Measurements from ENCODE around the gene PTP4A1.
A peak's percentile ranks its signal among the peaks of the same experiment; 100 is the strongest.

The PTP4A1 gene

DNA sequence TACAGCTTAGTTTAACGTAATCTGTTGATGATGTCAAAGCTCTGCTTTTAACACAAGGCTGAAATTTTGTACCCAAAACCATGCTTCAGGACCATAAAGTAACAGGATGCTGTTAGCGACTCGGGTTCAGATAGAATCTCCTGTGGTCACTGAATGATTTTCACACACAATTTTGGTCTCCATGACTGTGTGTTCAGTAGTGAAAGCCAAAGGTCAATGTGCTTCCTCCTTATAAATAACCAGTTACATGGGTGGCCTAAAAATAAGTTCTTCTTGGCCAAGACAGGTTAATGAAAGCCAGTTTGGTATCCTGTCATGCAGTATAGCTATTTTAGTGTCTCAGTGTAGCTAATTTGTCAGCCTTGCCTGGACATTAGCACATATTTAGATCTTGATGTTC is 19.1 kb upstream of the PTP4A1 start:
- TF ChIP-seq, protein P1, sequence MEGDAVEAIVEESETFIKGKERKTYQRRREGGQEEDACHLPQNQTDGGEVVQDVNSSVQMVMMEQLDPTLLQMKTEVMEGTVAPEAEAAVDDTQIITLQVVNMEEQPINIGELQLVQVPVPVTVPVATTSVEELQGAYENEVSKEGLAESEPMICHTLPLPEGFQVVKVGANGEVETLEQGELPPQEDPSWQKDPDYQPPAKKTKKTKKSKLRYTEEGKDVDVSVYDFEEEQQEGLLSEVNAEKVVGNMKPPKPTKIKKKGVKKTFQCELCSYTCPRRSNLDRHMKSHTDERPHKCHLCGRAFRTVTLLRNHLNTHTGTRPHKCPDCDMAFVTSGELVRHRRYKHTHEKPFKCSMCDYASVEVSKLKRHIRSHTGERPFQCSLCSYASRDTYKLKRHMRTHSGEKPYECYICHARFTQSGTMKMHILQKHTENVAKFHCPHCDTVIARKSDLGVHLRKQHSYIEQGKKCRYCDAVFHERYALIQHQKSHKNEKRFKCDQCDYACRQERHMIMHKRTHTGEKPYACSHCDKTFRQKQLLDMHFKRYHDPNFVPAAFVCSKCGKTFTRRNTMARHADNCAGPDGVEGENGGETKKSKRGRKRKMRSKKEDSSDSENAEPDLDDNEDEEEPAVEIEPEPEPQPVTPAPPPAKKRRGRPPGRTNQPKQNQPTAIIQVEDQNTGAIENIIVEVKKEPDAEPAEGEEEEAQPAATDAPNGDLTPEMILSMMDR (IDR thresholded peaks at IDR 0.05; ENCODE audit: control extremely low read depth, extremely low read depth, low read depth, missing control alignments): no peak
- ChIA-PET CTCF (interaction anchor here (1.0 to 1.7 kb wide), 5 partner anchors 13 to 201 kb away, joined by 3 to 5 read pairs (median 3); no protein-coding TSS in a partner anchor), POLR2A (no interaction called here)
- peak; percentile 46 for DNase-seq (ENCODE audit: extremely low spot score)

DNA sequence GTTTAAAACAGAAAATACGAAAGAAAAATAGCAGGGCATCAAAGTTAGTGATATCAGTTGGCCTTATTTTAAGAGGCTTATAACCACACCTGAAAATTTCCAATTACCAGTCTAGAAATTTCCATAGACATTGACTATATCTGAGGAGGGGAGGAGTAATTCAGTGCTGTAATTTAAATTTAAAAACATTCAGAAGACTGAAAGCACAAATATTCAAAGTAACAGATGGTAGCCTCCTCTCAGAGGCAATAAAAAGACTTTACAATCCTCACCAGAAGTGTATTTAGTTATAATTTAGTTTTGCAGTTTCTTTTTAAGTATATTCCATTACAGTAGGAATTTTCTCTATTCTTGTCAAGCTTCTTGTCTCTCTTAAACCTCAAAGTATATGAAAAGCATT is 18.4 kb upstream of the PTP4A1 start:
- ChIA-PET POLR2A (no interaction called here), CTCF (interaction anchor here (1.3 to 1.7 kb wide), 3 partner anchors 14 to 201 kb away, joined by 3 to 5 read pairs (median 3); no protein-coding TSS in a partner anchor)

DNA sequence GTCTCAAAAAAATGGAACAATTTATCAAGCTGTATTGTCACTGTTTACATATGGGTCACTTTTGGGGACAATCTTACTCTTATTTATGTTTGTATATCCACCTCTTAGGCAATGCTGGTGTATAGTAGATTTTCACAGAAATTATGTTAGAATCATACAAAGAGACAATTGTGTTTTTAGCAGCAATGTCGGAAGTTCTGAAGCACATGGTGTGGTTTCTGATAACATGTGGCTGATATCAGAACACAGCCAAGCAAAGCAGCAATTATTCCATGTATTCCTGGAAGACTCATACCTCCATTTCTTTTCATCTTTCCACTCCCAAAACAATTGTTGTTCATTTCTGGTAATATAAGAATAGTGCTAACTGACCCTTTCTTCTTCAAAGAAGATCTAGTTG is 17.5 kb upstream of the PTP4A1 start:
- no peak for DNase-seq (ENCODE audit: extremely low spot score)
- TF ChIP-seq, protein P1 (IDR thresholded peaks at IDR 0.05; ENCODE audit: control extremely low read depth, extremely low read depth, low read depth, missing control alignments): no peak
- ChIA-PET CTCF (interaction anchor here (1.4 kb wide), 1 partner anchor 39 kb away, joined by 3 read pairs; no protein-coding TSS in a partner anchor), POLR2A (no interaction called here)

More for the DNA sequence above, 18.4 kb upstream of the PTP4A1 start:
- TF ChIP-seq, protein P1 (IDR thresholded peaks at IDR 0.05; ENCODE audit: control extremely low read depth, extremely low read depth, low read depth, missing control alignments): no peak
- DNase-seq (ENCODE audit: extremely low spot score): no peak

DNA sequence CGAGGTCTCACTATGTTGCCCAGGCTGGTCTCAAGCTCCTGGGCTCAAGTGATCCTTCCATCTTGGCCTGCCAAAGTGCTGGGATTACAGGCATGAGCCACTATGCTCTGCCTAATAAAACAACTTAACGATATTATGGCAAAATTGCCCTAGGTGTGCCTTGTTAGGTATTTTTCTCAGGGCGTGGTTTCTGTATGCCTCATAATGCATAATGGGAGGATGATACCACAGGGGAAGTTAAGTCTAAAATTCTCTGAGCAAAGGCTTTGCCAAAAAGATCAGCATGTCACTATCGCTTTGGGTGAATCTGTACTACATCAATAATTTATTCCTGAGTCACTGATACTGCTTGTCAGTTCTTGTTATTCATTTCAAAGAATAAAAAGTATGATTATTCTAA is 15.9 kb upstream of the PTP4A1 start:
- ChIA-PET CTCF (interaction anchor here (1.4 kb wide), 1 partner anchor 40 kb away, joined by 3 read pairs; no protein-coding TSS in a partner anchor), POLR2A (no interaction called here)
- DNase-seq (ENCODE audit: extremely low spot score): no peak
- TF ChIP-seq, protein P1 (IDR thresholded peaks at IDR 0.05; ENCODE audit: control extremely low read depth, extremely low read depth, low read depth, missing control alignments): no peak

DNA sequence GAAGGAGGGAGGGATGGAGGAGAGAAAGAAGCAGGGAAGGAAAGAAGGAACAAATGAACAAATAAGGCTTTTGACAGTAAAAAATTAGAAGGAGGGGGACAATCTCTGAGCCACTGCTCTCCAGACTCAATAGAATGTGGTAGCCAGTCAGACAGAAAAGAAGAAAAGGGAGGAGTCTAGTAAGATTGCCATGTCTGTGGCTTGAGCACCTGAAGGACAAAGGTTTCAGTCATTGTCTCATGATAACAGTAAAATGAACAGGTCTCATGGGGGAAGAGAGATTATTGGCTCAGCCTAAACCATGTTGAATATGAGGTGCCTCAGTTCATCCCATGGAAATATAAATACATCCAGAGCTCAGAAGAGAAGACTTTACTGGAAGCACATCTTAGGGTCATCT is 14.0 kb upstream of the PTP4A1 start:
- ChIA-PET CTCF (interaction anchor here (1.3 to 1.5 kb wide), 2 partner anchors 9 kb away, joined by 3 to 4 read pairs; no protein-coding TSS in a partner anchor), POLR2A (no interaction called here)
- TF ChIP-seq, protein P1 (IDR thresholded peaks at IDR 0.05; ENCODE audit: control extremely low read depth, extremely low read depth, low read depth, missing control alignments): no peak
- no peak for DNase-seq (ENCODE audit: extremely low spot score)

DNA sequence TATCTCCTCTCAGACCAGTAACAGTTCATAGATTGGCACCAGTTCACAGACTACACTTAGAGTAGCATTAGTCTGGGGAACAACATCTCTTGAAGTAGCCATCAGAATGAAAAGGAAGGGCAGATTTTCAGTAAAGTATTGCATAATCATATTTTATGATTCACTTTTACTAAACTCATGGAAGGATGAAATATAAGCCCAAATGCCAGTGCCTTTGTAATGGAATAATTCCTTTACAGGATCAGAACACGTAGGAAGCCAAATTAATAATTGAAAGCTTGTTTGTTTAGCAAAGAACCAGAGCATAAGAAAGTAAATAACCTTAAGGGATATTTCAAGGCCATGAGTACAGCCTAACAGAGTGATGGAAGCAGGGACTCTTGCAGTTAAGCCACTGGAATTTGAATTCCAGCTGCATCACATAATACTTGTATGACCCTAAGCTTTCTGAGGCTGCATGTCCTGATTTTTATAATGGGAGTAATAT is 11.4 kb upstream of the PTP4A1 start:
- no peak for DNase-seq (ENCODE audit: extremely low spot score)
- TF ChIP-seq, protein P1 (IDR thresholded peaks at IDR 0.05; ENCODE audit: control extremely low read depth, extremely low read depth, low read depth, missing control alignments): no peak
- CTCF ChIA-PET: interaction anchor here (1.4 kb wide), 1 partner anchor 14 kb away, joined by 3 read pairs; no protein-coding TSS in a partner anchor
- POLR2A ChIA-PET: no interaction called here

Data from GM10248 (cell line).